Skeletal muscle cell (primary cell): ENCODE data around the gene TTLL11.
A peak's percentile ranks its signal among the peaks of the same experiment; 100 is the strongest.

Source experiments
- DNase-seq: peaks from one replicate; pipeline ENCODE4 v3.0.0-alpha.2; 2010; ENCODE audit warnings: low read depth
- H3K4me3 ChIP-seq: 2 replicates; pipeline ENCODE4 v1.5.1; 2011; ENCODE audit warnings: low read depth, mild to moderate bottlenecking, control low read depth, low read length, moderate library complexity

The TTLL11 gene

GRCh38 chr9:121956808-121957207 is 136.3 kb downstream of the TTLL11 start:
- DNase-seq, result no peak
- H3K4me3 ChIP-seq, result no peak overlapping the region

DNA sequence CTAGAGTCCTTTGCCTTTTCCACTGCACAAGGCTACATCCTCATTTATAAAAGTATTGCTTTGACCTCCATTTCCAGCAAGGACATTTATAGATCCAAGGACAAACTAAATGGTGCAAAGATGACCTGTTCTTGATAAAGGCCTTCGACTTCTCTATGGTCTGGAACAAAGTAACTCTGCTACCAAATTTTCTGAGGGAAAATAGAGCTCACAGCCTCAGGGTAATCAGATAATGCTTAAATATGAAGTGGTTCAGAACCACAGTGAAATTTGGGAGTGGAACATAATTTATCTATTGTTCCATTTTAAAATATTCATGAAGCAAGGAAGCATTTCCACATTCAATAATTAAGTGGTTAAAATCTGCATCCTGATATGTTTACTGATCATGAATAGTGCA is 137.5 kb downstream of the TTLL11 start:
- no peak for DNase-seq
- no peak overlapping the region for H3K4me3 ChIP-seq

GRCh38 chr9:121954477-121955140 is 138.5 kb downstream of the TTLL11 start:
- H3K4me3 ChIP-seq, result no peak overlapping the region
- peak; percentile 80 for DNase-seq

DNA sequence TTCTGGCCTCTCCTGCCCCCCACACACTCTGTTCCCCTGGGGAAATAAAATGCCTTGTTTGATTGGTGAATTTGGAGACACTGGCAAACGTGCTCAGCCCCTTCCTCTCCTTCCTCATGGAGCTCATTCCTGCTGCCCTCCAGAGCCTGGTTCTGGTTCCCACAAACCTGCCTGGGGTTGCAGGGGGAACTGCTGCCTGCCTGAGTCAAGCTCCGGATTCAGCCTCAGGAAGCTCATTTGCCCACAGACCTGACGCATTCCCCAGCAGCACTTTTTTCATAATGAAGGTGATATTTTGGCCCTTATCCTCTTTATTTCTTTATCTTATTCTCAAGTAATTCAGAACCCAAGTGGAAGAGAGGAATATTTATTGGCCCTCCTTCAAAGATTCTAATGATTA is 140.5 kb downstream of the TTLL11 start:
- no peak overlapping the region for H3K4me3 ChIP-seq
- no peak for DNase-seq

DNA sequence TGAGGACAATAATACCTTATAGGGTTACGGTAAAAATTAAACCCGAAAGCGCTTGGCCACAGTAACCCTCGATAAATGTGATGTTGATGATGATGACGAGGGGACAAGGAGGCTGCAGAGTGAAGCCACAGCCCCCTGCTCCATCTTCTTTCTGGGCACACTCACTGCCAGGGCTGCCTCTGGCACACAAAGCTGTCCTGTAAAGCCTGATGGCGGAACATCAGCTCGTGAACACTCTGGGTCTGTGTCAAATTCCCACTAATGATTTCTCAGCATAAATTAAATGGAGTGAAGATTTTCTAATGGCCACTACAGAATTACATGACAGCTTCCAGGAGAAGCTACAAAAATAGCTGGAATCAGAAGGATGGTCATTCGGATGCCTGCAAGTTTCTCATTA is 142.2 kb downstream of the TTLL11 start:
- no peak for DNase-seq
- H3K4me3 ChIP-seq, result no peak overlapping the region

GRCh38 chr9:121950441-121950840 is 142.7 kb downstream of the TTLL11 start:
- no peak overlapping the region for H3K4me3 ChIP-seq
- DNase-seq, result no peak

GRCh38 chr9:121949766-121950165 is 143.3 kb downstream of the TTLL11 start:
- DNase-seq, result no peak

DNA sequence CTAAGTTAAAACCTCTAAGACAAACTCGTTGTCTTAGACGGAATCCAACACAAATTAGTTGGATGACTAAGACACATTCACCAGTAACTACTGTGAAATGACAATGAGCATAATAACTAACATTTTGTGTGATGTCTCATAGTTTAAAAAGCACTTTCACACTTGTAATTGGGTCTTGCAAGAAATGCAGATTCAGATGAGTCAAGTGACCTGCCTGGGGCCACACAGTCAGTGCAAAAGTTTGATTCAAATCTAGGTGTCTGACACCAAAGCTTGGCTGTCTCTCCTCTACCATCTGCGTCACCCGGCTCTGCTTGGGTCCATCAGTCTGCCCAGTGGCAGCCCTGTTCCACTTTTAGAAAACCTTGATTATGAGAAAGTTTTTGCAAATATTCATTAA is 143.7 kb downstream of the TTLL11 start:
- DNase-seq, result no peak
- H3K4me3 ChIP-seq, result no peak overlapping the region

More at GRCh38 chr9:121949766-121950165, 143.3 kb downstream of the TTLL11 start:
- no peak overlapping the region for H3K4me3 ChIP-seq

- no peak for DNase-seq
- no peak overlapping the region for H3K4me3 ChIP-seq
Observed at GRCh38 chr9:121947775-121948174, 145.3 kb downstream of the TTLL11 start.

DNA sequence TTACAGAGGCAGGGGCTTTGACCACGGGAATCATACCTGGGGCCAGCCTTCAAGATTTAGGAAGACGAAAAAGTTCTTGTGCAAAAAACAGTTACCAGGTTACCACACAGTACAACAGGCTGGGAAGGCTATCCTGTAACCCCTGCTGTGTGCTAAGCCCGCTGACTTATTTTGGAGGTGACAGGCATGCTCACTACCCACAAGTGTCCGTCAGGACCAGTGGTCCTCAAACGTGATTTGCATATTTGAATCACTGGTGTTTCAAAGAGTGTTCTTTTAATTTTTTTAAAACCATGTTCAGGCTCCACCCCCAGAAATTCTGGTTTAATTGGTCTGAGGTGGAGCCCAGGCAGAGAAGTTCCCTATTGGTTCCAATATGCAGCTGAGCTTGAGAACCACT is 146.6 kb downstream of the TTLL11 start:
- no peak for DNase-seq
- H3K4me3 ChIP-seq, result no peak overlapping the region

DNA sequence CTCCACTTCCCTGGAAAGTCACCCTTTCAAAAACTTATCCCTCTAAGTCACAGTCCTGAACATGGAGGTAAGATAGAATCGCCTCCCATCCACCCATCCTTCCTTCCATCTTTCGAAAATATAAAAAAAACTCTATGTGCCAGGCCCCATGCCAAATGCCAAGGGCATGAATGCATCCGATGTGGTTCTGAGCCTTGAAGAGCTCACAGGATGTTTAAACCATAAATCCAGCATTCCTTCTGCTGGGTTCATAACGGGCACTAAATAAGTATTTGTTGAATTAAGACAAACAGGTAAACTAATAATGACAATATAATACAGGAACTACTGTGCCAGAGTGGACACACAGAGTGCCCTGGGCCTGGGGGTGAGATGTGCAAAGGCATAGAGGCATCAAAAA is 147.3 kb downstream of the TTLL11 start:
- H3K4me3 ChIP-seq, result no peak overlapping the region
- no peak for DNase-seq

GRCh38 chr9:121945281-121945680 is 147.8 kb downstream of the TTLL11 start:
- H3K4me3 ChIP-seq, result no peak overlapping the region
- no peak for DNase-seq

- H3K4me3 ChIP-seq, result no peak overlapping the region
- peak; percentile 48 for DNase-seq
Observed at GRCh38 chr9:121944711-121945191, 148.4 kb downstream of the TTLL11 start.

- no peak overlapping the region for H3K4me3 ChIP-seq
- DNase-seq, result no peak
Observed at GRCh38 chr9:121943463-121943862, 149.6 kb downstream of the TTLL11 start.

DNA sequence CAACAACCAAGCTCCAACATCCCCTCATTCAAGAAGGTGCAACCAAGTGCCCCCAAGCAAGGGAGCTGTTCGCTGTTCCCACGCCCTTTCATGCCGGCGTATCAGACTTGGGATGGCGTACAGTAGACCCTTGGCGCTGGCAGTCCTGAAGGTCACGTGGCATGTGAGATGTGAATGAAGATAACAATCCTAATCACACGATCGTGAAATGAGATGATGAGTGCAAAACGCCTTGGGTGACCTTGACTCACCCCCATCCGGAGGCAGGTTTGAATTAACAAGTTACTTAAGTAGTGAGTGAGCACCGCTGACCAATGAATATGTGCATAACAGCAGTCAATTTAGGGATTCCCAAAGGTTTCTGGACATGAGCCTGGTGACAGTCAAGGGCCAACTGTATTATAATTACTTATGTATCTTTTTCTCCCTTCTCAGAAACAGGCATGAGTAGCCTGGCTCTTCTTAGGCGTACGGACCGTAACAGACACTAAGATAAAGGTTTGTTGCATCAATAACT is 150.2 kb downstream of the TTLL11 start:
- no peak overlapping the region for H3K4me3 ChIP-seq
- DNase-seq, result no peak

DNA sequence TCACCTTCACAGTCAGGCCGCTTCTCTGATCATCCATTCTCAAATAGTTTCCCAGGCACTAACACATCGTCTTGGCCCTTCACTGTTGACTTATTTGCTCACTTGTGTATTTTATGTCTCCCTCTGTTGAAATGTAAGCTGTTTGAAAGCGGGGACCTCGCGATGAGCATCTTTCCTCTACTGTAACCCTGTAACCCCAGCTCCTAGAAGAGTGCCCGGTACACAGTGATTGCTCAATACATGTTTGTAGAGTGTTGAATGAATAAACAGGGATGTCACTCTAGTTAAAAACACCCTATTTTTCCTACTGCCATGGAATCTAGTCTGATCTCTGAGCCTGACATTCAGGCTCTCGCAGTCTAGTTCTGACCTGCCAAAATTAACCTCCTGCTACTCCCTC is 150.8 kb downstream of the TTLL11 start:
- no peak overlapping the region for H3K4me3 ChIP-seq
- no peak for DNase-seq

DNA sequence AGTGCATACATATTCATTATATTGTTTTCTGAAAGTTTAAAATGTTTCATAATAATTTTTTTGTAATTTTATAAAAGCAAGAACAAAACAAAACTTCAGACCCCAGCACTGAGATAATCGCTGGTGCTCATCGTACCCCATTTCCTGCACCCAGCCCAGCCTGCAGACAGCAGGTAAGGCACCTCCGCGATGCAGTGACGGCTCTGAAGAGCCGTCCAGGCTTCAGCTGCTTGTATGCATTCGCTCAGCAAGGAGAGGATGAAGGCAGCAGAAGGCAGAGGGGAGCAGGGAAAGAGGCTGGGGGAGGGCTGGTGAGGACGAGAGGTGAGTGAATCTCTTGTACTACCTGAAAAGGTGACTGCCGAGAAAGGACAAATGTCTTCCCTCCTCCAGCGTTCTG is 153.5 kb downstream of the TTLL11 start:
- no peak for DNase-seq
- no peak overlapping the region for H3K4me3 ChIP-seq

- H3K4me3 ChIP-seq, result no peak overlapping the region
- no peak for DNase-seq
Observed at GRCh38 chr9:121938621-121939020, 154.5 kb downstream of the TTLL11 start.

GRCh38 chr9:121937240-121937639 is 155.9 kb downstream of the TTLL11 start:
- DNase-seq, result no peak
- no peak overlapping the region for H3K4me3 ChIP-seq

DNA sequence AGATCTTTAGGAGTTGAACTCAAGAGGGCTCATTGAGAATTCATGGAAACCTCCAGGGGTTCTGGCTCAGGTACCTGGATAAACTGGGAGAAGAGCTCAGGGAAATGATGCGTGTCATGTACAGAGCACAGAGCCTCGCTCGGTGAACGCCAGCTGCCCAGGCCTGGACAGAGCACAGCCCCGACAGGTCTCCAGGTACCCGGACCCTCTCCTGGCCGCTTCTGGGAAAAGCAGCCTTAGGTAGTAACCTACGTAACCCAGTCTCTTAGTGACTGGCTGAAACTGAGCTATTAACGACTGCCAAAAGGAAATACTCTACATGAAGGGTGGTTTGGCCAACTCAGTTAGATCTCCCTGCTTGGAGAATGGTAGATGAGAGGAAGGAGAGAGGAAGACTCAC is 157.4 kb downstream of the TTLL11 start:
- no peak for DNase-seq
- H3K4me3 ChIP-seq, result no peak overlapping the region

- no peak overlapping the region for H3K4me3 ChIP-seq
- DNase-seq, result no peak
Observed at GRCh38 chr9:121930956-121931355, 162.2 kb downstream of the TTLL11 start.
